ENCODE data around the gene ARID1B.

Gene ARID1B

DNA sequence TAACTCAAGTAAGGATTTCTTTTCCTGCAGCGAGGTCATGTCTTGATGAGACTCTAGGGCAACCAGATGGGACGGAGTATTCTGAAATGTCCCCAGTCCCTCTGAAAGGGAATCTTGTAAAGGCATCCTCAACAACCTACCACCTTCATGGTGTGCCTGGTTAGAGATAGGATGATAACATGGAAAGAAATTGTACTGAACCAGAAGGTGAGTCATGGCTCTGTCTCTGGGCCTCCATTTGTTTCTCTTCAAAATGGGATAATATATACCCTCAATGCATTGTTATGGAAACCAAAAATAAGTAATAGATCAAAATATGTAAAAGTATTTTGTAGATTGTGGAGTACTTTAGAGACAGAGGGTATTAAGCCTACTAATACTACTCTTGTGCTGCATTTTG is 219.1 kb downstream of the ARID1B start:
- DNase-seq = no peak

DNA sequence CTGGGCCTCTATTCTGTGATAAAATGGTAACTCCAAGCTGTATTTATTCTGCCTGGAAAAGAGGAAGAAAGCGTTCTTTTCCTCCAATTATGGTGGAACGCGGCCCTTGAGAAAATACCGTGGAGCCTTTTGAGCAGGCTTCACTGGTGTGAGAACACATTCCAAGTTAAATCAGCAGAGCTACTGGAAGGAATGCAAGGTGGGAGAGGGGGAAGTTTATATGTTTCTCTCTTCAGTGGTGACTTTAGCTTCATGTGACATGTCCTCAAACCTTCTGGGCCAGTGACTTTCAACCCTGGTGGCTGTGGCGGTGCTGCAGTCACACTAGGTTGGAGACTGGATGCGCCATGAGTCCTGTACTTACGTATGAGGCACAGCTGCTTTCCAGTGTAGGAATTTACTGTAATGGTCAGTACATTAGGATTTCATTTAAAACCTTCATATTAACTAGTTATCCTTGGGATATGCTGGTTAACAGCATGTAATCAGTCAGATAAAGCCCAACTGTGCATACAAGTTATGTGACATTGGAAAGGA is 221.7 kb downstream of the ARID1B start:
- DNase-seq = no peak

DNA sequence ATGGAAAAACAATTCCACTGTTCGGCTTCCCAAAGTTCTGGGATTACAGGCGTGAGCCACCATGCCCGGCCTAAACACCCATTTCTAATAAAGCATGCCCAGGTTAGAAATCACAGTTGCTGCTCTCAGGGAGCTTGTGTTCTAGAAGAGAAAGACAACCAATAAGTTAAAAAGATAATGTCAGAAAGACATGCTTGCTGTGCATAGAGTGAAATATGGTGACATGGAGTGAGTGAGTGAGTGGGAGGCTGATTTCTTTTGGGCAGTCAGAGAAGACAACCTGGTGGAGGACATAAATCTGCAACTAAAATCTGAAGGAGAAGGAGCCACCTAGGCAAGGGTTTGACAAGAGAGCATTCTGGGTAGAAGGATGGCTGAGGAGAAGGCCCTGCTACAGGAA is 222.6 kb downstream of the ARID1B start:
- no peak for DNase-seq

DNA sequence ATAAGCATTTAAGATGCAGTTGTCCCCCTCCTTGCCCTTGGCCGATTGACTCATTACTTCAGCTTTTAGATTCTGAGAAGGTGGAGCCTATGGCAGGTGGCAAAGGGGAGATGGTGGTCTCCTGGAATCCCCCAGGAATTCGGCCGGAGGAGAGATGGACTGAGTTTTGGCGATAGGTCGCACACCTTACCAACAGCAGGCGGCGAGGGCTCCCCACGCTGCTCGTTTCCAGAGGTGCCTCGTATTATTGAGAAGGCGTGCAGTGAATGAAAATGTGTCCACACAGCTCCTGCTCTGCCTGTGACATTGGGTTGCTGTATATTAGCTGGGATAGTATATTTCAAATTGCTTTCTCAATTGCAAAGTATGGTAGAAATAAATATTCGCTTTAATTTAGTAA is 224.5 kb downstream of the ARID1B start:
- DNase-seq = no peak

DNA sequence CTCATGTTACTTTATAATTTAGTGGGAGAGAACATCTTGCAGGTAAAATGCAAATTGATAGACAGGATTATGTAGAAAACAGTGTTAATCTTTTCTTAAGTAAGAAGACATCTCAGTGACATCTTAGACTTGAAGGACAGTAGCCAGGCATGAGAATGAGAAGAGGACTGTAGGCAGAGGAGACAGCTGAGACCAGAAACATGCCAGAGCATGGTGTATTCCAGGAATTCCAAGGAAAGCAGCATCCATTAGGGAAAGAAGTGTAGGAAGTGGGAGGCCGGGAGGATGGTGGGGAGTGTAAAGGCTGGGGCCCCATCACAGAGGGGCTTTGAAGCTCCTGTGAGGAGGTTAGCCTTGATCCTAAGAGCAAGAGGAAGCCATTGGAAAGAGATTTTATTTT is 225.6 kb downstream of the ARID1B start:
- DNase-seq = no peak

DNA sequence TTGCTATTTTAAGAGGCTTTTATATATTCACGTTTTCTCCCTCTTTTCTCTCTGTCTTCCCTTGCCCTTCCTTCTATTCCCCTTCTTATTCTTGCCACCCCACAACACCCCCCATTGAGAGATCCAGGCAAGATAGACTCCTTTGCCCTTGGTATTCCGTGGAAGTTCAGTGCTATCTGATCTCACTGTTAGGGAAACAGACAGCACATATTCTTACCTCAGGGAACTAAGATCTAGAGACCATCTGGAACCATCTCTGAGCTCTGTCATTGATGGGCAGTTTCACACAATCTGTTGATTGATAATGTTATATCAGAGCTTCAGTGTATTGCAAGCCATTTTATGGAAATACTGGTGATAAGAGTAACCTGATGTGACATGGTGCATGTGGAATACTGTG is 228.8 kb downstream of the ARID1B start:
- DNase-seq = no peak

DNA sequence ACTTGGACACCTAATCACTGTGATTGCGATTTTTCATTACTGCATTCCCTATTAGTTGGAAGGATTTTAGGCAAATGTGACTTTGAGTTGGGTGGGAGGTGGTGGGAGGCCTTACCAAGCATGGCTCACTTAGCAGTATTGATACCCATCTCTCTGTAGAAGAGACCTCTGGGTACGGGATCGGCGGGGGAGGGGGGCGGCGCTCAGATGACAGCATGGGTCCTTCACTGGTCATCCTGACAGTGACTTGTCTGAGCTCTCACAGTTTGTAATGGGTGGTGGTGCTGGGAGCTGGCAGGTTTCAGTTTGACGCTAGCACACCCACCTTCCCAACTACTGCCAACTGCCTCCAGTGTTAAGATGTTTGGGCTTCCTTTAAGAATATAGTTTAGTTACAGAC is 231.4 kb downstream of the ARID1B start:
- DNase-seq = no peak

DNA sequence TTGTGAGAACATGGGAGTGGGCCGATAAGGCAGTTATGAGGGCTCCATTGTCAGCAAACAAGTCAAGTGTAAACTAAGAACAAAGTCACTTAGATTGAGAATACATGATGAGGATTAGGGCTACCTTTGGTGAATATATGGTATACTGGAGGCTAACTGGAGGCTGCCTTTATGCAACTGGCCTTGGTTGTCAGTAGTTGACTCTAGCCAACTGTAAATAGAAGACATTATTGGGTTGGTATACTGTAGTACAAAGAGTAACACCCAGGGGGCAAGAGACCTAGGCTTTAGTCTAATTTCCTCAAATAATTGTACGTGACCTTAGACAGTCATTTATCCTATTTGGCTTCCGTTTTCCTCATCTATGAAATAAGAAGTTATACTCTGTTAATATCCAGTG is 235.2 kb downstream of the ARID1B start:
- DNase-seq = no peak

DNA sequence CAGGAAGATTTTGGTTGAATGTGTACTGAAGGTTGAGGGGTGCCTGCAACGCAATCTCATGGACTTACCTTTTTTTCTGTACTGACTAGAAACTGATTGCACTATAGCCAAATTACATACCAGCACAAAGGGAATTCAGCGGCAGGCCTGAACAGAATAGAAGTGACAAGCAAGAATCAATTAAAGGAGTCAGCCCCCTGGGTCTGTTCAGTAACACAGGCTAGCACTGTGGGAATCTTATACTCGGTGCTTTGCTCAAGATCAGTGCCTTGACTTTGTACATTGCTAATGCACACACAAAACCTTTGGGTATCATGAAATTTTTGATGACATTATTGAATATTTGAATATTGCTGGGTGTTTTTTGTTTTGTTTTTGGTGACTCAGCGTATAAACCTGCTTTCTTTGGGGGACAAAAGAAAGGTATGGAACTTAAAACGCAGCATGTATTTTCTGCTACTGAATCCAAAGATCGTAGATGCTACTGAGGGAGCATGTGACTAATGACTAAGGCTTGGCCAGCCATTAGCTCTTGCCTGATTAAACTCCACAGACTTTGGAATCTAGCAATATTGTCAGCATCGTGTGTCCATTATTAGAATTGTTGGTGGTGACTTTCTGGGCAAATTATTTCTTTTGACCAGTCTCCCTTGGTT is 236.6 kb downstream of the ARID1B start:
- no peak for DNase-seq

DNA sequence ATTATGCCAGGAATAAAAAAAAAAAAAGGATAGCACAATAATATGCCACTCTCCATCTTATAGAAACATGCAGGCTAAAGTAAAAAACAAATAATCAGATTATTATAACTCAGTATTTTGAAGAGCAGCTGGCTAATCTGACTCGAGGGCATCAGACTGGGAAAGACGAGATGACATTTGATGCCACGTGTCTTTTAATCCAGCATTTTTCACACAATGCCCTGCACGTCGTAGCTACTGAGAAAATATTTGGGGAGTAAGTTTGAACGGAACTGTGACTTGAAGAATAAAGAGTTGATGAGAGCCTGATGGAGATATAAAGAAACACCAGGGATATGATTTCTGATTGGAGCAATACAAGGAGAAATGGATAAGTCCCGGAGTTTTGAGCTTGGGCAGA is 237.7 kb downstream of the ARID1B start:
- DNase-seq = no peak

DNA sequence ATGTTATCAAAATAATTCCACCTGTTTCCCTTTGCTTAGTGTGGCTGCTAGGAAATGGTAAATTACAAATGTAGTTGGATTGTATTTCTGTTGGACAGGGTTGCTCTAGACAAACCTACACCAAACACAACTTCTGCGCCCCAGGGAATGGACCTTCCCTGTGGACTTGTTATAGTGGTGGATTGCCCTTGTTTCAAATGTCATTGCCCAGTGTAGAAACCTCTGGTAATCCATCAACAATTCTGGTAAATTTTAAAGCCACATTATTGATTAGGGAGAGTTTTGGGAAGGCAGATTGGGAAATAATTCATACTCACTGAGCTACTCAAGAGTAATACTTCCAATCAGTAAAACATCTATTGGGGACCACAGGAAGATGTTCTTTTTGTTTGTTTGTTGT is 239.8 kb downstream of the ARID1B start:
- no peak for DNase-seq

DNA sequence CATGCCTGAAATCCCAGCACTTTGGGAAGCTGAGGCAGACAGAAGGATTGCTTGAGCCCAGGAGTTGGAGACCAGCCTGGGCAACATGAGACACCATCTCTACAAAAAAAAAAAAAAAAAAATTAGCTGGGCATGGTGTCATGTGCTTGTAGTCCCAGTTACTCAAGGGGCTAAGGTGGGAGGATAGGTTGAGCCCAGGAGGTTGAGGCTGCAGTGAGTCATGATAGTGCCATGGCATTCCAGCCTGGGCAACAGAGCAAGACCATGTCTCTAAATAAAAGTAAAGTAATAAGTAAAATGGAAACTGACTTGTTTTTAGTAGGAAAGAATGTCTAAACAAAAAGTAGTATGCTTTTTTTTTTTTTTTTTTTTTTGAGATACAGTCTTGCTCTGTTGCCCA is 240.7 kb downstream of the ARID1B start:
- no peak for DNase-seq

DNA sequence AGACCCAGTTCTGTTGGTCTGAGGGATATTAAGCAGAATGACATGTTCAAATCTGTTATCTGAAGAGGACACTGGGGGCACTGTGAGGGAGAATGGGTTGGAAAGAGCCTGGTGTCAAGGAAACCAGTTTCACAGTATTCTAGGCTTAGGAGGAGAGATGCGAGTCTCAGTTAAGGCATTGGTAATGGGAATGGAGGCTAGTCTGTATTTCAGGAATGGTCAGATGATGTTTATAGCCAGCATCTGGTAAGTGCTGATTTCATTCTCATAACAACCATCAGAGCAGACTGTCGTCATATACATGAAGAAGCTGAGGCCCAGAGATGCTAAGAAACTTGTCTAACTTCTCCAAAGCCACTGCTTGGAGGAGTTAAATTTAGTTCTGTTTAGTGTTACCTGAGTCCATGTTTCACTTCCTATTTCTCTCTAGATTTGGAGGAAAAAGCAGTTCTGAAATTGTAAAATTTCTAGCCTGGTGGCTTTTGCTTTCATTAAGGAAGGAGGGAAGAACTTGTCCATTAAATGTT is 242.0 kb downstream of the ARID1B start:
- DNase-seq = no peak

DNA sequence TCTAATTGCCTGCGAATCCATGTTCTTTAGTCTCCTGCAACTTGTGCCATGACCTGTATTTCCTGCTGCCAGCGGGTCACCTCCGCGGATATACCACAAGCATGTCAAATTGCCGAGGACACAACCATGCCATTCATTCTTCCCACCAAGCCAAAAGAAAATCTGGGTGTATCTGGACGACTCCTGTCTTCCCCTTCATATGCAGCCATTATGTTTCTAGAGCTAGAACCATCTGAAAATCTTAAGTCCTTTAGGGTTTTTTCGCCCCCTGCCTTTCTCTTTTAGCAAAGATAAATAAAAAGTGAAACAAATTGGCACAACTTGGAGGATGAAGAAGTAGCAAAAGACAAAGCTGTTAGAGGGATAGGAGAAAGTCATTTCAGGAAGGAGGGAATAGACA is 242.6 kb downstream of the ARID1B start:
- no peak for DNase-seq

DNA sequence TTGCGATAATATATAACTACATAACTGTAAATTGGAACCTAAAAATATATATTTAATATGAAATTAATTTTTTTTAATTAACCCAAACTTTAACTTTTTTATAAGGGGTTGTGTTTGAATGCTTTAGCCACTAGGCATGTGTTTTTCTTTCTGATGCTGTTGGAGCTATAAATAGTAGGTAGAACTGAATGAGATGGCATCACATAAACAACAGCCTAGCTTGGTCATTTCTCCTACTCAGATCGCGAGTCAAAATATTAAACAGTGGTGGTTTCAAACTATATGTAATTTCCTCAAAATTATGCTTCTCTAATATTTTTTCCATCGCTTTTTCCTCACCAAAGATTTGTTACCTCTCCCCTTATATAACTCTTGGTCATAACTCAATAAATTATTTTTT is 243.2 kb downstream of the ARID1B start:
- peak; percentile 42 for DNase-seq

DNA sequence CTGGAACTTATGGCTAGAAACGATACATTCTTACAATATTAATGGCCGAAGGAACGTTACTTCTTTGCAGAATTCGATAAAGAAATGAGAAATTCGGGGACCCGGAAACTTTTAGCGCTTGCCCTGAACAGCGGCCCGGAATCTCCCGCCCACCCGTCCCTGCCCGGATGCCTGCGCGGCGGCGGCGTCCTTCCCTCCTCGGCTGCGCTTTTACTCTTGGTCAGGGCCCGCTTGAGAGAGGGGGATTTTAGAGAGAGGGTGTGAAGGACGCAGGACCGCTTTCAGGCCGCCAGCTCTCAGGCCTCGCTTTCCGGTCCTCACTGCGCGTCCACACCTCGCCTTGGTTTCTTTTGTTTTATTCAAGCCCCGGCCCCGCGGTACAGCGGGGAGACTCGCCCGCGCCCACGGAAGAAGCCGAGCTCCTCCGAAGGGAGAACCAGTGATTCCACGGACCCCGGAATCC is 243.7 kb downstream of the ARID1B start:
- peak; percentile 70 for DNase-seq

DNA sequence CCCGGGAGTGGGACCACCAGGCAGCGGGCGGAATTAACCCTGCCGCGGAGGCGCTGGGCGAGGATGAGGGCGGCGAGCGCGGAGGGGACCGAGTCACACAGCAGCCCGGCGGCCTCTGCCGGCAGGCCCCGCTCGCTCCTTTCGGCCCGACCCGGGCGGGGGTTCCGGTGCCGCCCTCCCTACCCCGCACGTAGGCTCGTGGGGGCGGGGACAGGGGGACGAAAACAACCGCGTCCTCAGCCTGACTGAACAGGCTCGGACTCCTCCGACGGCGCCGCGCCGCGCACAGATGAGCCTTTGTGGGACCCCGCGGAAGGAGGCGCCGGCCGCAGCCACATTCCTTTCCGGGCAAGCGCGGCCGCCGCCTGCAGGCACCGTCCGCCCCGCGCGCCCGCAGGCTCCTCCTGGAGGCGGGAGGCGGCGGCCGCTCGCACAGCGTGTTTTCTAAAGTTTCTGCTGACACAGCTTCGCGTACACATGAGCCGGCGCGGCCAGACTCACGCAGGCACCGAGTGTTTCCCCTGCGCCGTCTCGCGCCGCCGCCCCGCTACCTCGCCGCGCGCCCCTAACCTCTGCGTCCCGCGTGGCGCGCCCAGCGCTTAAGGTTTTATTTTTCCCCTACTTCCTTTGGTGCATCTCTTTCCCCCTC is 244.3 kb downstream of the ARID1B start:
- peak; percentile 91 for DNase-seq

DNA sequence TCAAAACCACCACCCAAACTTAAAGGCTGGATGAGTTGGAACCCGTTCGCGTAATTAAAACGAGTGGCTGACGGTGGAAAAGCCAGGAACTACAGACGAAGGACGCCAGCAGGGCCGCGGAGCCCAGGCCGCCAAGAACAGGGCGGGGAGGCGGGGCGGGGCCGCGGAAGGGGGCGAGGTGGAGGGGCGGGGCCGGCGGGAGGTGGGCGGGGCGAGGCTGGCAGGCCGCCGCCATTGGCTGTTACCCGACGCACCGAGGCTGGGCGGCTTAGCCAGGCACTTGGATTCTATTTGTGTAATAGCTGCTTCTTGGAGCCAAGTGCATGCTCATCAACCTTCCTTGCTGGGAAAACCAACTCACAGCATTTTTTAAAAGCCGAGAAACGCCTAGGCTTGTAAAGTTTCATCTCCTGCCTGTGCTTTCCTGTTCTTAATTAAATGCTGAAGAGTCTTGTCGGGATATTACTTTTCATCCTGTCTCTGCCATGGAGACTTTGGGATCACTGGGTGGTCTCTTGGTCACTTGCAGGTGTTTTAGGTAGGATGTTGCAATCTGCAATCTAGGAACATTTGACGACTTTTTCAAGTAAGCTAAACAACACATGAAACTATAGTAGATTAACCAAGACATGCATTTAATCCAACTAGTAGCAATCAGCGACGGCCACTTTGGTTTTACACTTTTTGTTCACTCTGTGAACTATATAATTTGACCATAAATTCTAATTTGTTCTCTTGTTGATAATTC is 245.0 kb downstream of the ARID1B start:
- peak; percentile 80 for DNase-seq

DNA sequence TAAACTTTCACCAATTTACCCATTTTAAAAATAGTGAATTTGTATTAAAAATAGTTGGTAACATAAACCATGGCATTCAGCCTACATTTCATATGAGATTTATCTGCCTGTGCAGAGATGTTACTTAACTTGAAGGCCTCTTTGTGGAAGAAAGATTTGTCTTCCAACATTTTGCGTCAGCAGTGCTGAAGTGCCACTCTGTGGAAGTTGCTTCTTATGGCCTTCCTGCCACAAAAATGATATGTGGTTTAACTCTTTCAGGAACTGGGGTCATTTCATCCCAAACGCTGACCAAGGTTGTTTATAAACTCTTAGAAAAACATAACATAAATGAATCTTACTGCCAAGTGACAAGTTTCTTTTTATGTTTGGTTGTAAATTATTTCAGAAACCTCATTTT is 246.8 kb downstream of the ARID1B start:
- DNase-seq = no peak

DNA sequence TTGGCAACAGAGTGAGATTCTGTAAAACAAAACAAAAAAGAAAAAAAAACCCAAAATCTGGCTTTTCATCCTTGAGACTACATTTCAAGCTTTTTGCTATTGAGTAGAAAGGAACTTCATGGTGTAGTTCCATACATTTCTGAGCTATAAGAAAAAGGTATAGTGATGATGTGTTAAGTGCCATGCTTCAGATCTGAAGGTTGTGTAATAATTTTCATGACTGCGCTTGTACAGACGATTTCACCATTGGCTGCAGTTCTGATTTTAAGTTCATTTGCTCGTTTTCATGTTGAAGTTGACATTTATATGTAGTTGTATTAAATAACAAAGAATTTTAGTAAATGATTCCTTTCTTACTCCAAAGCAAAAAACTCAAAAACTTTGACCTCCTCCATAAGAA is 247.6 kb downstream of the ARID1B start:
- no peak for DNase-seq

DNA sequence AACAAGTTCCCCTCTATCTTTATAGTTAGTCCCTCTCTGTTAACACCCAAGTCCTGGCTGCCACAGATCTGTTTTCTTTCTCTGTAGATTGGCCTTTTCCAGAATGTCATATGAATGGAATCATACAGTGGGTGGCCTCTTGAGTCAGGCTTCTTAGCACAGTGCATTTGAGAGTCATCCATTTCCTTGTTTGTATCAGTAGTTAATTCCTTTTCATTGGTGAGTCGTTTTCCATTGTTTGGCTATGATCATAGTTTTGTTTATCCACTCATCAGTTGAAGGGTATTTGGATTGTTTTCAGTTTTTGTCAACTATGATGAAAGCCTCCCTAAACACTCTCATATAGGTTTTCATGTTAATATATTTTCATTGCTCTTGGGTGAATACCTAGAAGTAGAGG is 248.3 kb downstream of the ARID1B start:
- DNase-seq = no peak

DNA sequence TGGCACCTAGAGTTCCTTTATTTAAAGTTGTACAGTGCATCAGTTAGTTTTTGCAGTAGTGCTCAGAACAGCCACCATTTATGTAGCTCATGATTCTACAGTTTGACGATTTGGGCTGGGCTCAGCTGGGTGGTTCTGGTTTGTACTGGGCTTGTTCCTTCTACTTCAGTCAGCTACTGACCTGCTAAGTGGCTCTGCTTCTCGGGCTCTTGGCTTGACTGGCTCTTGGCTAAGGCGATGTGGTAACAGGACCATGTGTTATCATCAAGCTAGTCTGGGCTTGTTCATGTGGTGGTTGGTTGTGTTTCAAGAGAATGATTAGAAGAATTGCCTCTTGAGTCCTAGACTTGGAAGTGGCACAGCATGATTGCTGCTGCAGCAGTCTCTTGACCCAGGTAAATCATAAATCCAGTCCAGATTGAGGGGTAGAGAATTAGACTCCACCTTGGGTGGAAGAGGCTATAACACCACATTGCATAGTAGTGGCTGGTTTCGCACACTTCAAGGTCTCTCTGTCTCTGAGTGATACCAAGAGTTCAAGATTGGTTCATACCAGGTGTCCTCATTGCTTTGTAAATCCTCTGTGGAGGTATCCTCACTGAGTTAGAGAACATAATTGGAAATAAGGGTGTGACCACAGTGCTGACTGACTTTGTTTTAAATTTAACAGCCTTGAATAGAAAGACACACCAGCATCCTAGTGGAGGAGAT is 253.0 kb downstream of the ARID1B start:
- DNase-seq = no peak

DNA sequence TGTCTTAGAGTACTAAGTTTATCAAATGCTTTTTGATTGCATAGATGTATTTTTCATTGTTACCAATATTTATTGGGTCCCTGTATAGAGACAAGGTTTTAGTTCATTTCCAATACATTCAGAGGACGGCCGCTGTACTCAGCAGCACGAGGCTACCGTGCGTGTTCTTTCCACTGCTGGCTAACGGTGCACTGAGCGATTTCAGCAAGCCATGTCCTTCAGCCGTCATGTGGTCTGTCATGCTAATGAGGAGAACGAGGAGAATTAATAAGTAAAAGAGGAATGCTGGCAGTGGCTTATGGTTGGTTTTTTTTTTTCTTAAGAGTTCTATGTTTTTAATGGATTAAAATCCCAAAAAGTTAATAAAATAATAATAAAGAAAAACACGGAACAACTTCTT is 253.6 kb downstream of the ARID1B start:
- no peak for DNase-seq

All from activated CD4-positive, alpha-beta T cell treated with anti-CD3 and anti-CD28 coated beads, Interleukin-2, amount 50 U/mL, for 16 hours (primary cell).